Panc1 (cell line): ENCODE measurements around the gene CNEP1R1. TPM values are rescaled to one million over a fixed set of nuclear protein-coding genes. Genes with fewer than 3 reads are reported as not detected.

ENCODE experiments used
- ATAC-seq: fragments of 200-7000 bp; cut with Tn5 transposase; 2 replicates; pipeline ENCODE4 v1.9.1; 2020; ENCODE audit warnings: mild to moderate bottlenecking, moderate library complexity
- BruUV-seq: library from RNA; stranded (reverse); fragments of 400-500 nt; replicated peaks from 2 replicates; lab custom pipeline; 2021; lab: Mats Ljungman, UMichigan
- CTCF ChIA-PET: fragments of 300-600 bp; sonication (Branson Sonifier 250); formaldehyde crosslinking; loops from one replicate; lab custom pipeline; 2022; ENCODE audit warnings: antibody characterized with exemption; lab: Charles Lee
- POLR2A ChIA-PET: fragments of 300-600 bp; sonication (Branson Sonifier 250); formaldehyde crosslinking; loops from one replicate; lab custom pipeline; 2022; ENCODE audit warnings: antibody characterized with exemption; lab: Charles Lee
- DNase-seq: peaks from one replicate; pipeline ENCODE4 v3.0.0-alpha.2; 2010; ENCODE audit warnings: low read depth, low spot score
- H3K27ac ChIP-seq: 2 replicates; pipeline ENCODE4 v1.5.1; 2011; ENCODE audit warnings: mild to moderate bottlenecking, low read length, inconsistent platforms
- H3K27me3 ChIP-seq: fragments of 200-500 bp; sonication (Bioruptor generic); 2 replicates; pipeline ENCODE4 v1.6.0; 2014; ENCODE audit warnings: low read length, inconsistent platforms; ENCODE audit not compliant: control insufficient read depth, insufficient read depth
- H3K36me3 ChIP-seq: fragments of 200-500 bp; sonication (Bioruptor generic); 2 replicates; pipeline ENCODE4 v1.5.1; 2014; ENCODE audit warnings: inconsistent platforms, mild to moderate bottlenecking, low read length, moderate library complexity; ENCODE audit not compliant: control insufficient read depth, insufficient read depth
- H3K4me1 ChIP-seq: 2 replicates; pipeline ENCODE4 v1.5.1; 2011; ENCODE audit warnings: inconsistent platforms, mild to moderate bottlenecking, low read length, moderate library complexity; ENCODE audit not compliant: control insufficient read depth, insufficient read depth
- H3K4me3 ChIP-seq, 2 experiments: 2 replicates each; pipeline ENCODE4 v1.5.1; 2011 to 2012; ENCODE audit warnings: low read depth in 2 of 2, low read length in 2 of 2, mild to moderate bottlenecking in 2 of 2, inconsistent platforms in 1 of 2, moderate library complexity in 1 of 2
- H3K9me3 ChIP-seq: fragments of 200-500 bp; sonication (Bioruptor generic); 2 replicates; pipeline ENCODE4 v1.5.1; 2014; ENCODE audit warnings: low read depth, mild to moderate bottlenecking, inconsistent platforms, low read length, moderate library complexity; ENCODE audit not compliant: control insufficient read depth, insufficient read depth
- POLR2AphosphoS5 ChIP-seq: IDR thresholded peaks from 2 replicates; pipeline ENCODE4 v1.6.1; 2012; ENCODE audit warnings: mild to moderate bottlenecking, low read depth, low read length, moderate library complexity
- SIN3A ChIP-seq: IDR thresholded peaks from 2 replicates; pipeline ENCODE4 v1.6.1; 2012; ENCODE audit warnings: low read depth, mild to moderate bottlenecking, low read length, moderate library complexity, borderline replicate concordance; ENCODE audit not compliant: insufficient read depth
- TCF7L2 ChIP-seq: IDR thresholded peaks from 2 replicates; pipeline ENCODE4 v1.6.1; 2011; ENCODE audit warnings: mild to moderate bottlenecking, low read depth, low read length, inconsistent platforms
- in situ Hi-C: cut with HindIII; loops from 2 replicates; pipeline ENCODE4 v1.10.0; 2016; ENCODE audit warnings: low sequenced_read_pairs, low pct_unique_long_range_greater_than_20kb
- intact Hi-C: fragments of 100-400 bp; cut with micrococcal nuclease; formaldehyde crosslinking; loops from one replicate; pipeline ENCODE4 v1.10.0; 2022; ENCODE audit not compliant: unreplicated experiment
- total RNA-seq: library from RNA; stranded (reverse); gene quantifications from one replicate; pipeline ENCODE4 v1.2.1, GENCODE V29; 2021; ENCODE audit not compliant: unreplicated experiment
- TF ChIP-seq, protein P1 (sequence below): fragments of 450-650 bp; IDR thresholded peaks from 2 replicates; pipeline ENCODE4 v1.5.1; 2017; ENCODE audit warnings: mild to moderate bottlenecking
- TF ChIP-seq, protein P2 (sequence below), 2 experiments: IDR thresholded peaks; 2 replicates each; pipeline ENCODE4 v1.6.1; 2011 to 2012; ENCODE audit warnings: low read depth in 2 of 2, control low read depth in 1 of 2, low read length in 1 of 2, mild to moderate bottlenecking in 1 of 2, moderate library complexity in 1 of 2; ENCODE audit not compliant: insufficient read depth in 1 of 2

CNEP1R1 gene
- total RNA-seq, 1 experiment from 2014 or later: 22.0 TPM

DNA sequence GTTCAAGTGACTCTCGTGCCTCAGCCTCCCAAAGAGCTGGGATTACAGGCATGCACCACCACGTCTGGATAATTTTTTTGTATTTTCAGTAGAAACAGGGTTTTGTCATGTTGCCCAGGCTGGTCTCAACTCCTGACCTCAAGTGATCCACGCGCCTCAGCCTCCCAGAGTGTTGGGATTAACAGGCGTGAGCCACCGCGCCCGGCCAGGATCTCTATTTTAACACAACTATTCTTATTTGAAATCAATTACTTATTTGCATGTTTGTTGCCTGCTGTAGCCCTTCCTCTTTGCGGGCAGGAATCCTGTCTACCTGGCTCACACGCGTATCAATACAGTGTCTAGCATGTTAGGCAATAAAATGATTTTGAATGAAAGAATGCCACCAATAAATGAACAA, 818 bp upstream of the CNEP1R1 start:
- TF ChIP-seq, protein P1, sequence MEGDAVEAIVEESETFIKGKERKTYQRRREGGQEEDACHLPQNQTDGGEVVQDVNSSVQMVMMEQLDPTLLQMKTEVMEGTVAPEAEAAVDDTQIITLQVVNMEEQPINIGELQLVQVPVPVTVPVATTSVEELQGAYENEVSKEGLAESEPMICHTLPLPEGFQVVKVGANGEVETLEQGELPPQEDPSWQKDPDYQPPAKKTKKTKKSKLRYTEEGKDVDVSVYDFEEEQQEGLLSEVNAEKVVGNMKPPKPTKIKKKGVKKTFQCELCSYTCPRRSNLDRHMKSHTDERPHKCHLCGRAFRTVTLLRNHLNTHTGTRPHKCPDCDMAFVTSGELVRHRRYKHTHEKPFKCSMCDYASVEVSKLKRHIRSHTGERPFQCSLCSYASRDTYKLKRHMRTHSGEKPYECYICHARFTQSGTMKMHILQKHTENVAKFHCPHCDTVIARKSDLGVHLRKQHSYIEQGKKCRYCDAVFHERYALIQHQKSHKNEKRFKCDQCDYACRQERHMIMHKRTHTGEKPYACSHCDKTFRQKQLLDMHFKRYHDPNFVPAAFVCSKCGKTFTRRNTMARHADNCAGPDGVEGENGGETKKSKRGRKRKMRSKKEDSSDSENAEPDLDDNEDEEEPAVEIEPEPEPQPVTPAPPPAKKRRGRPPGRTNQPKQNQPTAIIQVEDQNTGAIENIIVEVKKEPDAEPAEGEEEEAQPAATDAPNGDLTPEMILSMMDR: no peak
- no peak for TF ChIP-seq POLR2AphosphoS5
- TF ChIP-seq TCF7L2: no peak
- no peak for TF ChIP-seq SIN3A
- TF ChIP-seq, protein P2, sequence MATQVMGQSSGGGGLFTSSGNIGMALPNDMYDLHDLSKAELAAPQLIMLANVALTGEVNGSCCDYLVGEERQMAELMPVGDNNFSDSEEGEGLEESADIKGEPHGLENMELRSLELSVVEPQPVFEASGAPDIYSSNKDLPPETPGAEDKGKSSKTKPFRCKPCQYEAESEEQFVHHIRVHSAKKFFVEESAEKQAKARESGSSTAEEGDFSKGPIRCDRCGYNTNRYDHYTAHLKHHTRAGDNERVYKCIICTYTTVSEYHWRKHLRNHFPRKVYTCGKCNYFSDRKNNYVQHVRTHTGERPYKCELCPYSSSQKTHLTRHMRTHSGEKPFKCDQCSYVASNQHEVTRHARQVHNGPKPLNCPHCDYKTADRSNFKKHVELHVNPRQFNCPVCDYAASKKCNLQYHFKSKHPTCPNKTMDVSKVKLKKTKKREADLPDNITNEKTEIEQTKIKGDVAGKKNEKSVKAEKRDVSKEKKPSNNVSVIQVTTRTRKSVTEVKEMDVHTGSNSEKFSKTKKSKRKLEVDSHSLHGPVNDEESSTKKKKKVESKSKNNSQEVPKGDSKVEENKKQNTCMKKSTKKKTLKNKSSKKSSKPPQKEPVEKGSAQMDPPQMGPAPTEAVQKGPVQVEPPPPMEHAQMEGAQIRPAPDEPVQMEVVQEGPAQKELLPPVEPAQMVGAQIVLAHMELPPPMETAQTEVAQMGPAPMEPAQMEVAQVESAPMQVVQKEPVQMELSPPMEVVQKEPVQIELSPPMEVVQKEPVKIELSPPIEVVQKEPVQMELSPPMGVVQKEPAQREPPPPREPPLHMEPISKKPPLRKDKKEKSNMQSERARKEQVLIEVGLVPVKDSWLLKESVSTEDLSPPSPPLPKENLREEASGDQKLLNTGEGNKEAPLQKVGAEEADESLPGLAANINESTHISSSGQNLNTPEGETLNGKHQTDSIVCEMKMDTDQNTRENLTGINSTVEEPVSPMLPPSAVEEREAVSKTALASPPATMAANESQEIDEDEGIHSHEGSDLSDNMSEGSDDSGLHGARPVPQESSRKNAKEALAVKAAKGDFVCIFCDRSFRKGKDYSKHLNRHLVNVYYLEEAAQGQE (IDR thresholded peaks at IDR 0.05; ENCODE audit: insufficient read depth in 1 of 2, low read depth in 2 of 2, low read length in 1 of 2): no peak
- H3K4me3 ChIP-seq: no peak overlapping the region; a peak in 1 of 4 replicates
- in situ Hi-C loops (no loop called here), intact Hi-C loops (no loop called here)
- no peaks in the 10 kb centered on the region for H3K9me3 ChIP-seq
- DNase-seq (no peak), ATAC-seq (no peak)
- H3K36me3 ChIP-seq: peaks cover 9% of the 10 kb centered on the region
- ChIA-PET CTCF (interaction anchor here (0.6 kb wide), 1 partner anchor 209 kb away, joined by 4 read pairs; no protein-coding TSS in a partner anchor), POLR2A (no interaction called here)
- H3K27ac ChIP-seq: peak overlapping the region; percentile 66
- no TSS peak for BruUV-seq
- no peaks in the 10 kb centered on the region for H3K27me3 ChIP-seq
- peaks cover 13% of the 10 kb centered on the region for H3K4me1 ChIP-seq

DNA sequence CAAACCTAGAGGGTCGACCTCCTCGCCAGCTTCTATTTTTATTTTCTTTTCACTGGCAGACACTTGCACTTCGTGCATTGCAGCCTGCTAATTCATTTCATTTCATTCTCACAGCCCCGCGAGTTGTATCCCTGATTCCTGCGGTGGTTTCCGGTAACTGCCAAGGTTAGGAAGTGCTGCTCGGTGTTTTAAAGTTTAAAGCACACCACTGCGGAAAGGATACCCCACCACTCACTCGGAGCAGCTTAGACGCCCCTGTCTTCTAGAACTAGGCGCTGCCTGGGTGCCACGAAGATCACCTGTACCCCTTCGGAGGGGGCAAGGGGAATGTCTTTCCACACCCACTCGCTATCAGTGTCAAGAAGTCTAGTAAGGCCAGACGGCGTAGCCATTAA, 509 bp downstream of the CNEP1R1 start:
- in situ Hi-C loops: no loop called here
- H3K27ac ChIP-seq: peak overlapping the region; percentile 88

More for the DNA sequence above, 509 bp downstream of the CNEP1R1 start:
- no TSS peak for BruUV-seq
- intact Hi-C loops: no loop called here
- peaks cover 13% of the 10 kb centered on the region for H3K4me1 ChIP-seq
- ATAC-seq: peak; percentile 19
- POLR2A ChIA-PET: interaction anchor here (0.6 kb wide), 1 partner anchor 66 kb away, joined by 3 read pairs; no protein-coding TSS in a partner anchor
- CTCF ChIA-PET: interaction anchor here (0.8 to 1.2 kb wide), 3 partner anchors 41 to 130 kb away, joined by 3 to 5 read pairs (median 3); partner anchors contain the start of gene HEATR3
- no peak for TF ChIP-seq TCF7L2
- TF ChIP-seq, protein P2 (IDR thresholded peaks at IDR 0.05; ENCODE audit: insufficient read depth in 1 of 2, low read depth in 2 of 2, low read length in 1 of 2): no peak
- no peak for TF ChIP-seq POLR2AphosphoS5
- TF ChIP-seq SIN3A: 0 out of 2 replicates have a peak, but pooled peaks have one; percentile 20
- TF ChIP-seq, protein P1: no peak
- no peaks in the 10 kb centered on the region for H3K27me3 ChIP-seq
- no peak for DNase-seq
- H3K4me3 ChIP-seq: peak overlapping the region; percentile 94
- peaks cover 19% of the 10 kb centered on the region for H3K36me3 ChIP-seq
- no peaks in the 10 kb centered on the region for H3K9me3 ChIP-seq
